Mucosa of descending colon (tissue), 3 donors: ENCODE results near the gene TEX13B. TPM values are rescaled to one million over a fixed set of nuclear protein-coding genes. Genes with fewer than 3 reads are reported as not detected.
A peak's percentile ranks its signal among the peaks of the same experiment; 100 is the strongest.

Experiments
- ATAC-seq: fragments of 200-7000 bp; cut with Tn5 transposase; one replicate; pipeline ENCODE4 v1.9.1; 2020; ENCODE audit warnings: mild to moderate bottlenecking, moderate library complexity
- DNase-seq, 3 donors: peaks; one replicate each; pipeline ENCODE4 v3.0.0-alpha.2; 2020
- H3K36me3 ChIP-seq: fragments of 200-600 bp; one replicate; pipeline ENCODE4 v1.8.0; 2021; ENCODE audit warnings: low read depth, mild to moderate bottlenecking
- H3K4me1 ChIP-seq: fragments of 200-600 bp; one replicate; pipeline ENCODE4 v1.8.0; 2021; ENCODE audit warnings: low read depth, mild to moderate bottlenecking
- H3K4me3 ChIP-seq: fragments of 200-600 bp; one replicate; pipeline ENCODE4 v1.8.0; 2021; ENCODE audit warnings: mild to moderate bottlenecking
- H3K9me3 ChIP-seq: fragments of 200-600 bp; one replicate; pipeline ENCODE4 v1.8.0; 2021; ENCODE audit warnings: mild to moderate bottlenecking
- CTCF ChIP-seq: fragments of 200-600 bp; IDR thresholded peaks from one replicate; pipeline ENCODE4 v1.8.0; 2022; ENCODE audit warnings: antibody characterized with exemption, mild to moderate bottlenecking
- intact Hi-C, 2 donors: fragments of 100-400 bp; cut with DNase I in 1 of 2; cut with micrococcal nuclease in 1 of 2; formaldehyde crosslinking; loops; one replicate each; pipeline versions ENCODE4 v1.11.0 to v1.11.1; 2022; cut with DNase I, micrococcal nuclease
- total RNA-seq, 3 donors: library from RNA; stranded (reverse); fragmentation: NEBNext Ultra II Directional in 2 of 3; extraction: Animal tissue kit (Norgen Biotek cat#: 25700) in 2 of 3; gene quantifications; one replicate each; pipeline versions ENCODE4 v1.2.1 to v1.2.4, GENCODE V29; 2021 to 2023
- donor health status: DM: no; HTN: no; CAD: no; lungs with moderate emphysema.
- donor health status: DM: no; HTN: no; CAD: no.
- donor health status: DM: no; HTN: yes; CAD: no.

TEX13B gene
- total RNA-seq, 3 donors from 2014 or later: not detected

DNA sequence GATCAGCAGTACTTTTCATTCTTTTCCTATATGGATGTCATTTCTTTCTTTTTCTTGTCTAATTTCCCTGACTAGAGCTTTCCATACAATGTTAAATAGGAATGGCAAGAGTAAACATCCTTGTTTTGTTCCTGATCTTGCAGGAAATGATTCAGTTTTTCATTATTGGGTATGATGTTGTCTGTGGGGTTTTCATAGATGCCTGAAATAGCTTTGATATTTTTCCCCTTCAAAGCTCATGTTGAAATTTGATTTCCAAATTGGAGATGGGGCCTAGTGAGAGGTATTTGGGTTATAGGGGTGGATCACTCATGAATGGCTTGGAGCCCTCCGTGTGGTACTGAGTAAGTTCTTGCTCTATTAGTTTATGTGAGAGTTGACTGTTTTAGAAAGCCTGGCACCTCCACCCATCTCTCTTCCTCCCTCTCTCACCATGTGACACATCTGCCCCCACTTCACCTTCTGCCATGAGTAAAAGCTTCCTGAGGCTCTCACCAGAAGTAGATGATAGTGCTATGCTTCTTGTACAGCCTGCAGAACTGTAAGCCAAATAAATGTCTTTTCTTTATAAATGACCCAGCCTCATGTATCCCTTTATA lies 40.4 kb upstream of the TEX13B start:
- no peak for ATAC-seq
- no peak for TF ChIP-seq CTCF

DNA sequence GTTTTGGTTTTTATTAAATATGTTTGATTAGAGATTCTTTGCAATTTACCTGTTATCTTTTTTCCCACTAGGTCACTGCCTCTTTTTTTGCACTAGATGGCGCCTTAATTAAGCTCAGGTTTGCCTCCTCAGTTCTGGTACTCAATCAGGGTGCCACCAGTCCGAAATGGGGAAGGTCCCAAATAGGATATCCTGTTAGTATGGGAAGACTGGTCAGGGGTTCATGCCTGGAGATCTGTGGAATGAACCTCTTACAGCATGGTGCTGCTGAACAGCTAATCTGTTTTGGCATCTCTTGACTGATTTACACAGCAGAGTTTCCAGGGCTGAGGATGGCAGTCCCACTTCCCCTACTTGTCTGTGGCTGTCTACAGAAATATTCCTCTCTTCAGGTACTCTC lies 38.5 kb upstream of the TEX13B start:
- intact Hi-C loops: no loop called here
- ATAC-seq (peak; percentile 66), DNase-seq (no peak)
- Histone ChIP-seq H3K9me3 (no peaks in the 10 kb centered on the region), H3K4me1 (no peaks in the 10 kb centered on the region), H3K36me3 (no peaks in the 10 kb centered on the region), H3K4me3 (no peak overlapping the region)
- no peak for TF ChIP-seq CTCF

More for the DNA sequence above, 40.4 kb upstream of the TEX13B start:
- no peaks in the 10 kb centered on the region for H3K36me3 ChIP-seq
- H3K4me1 ChIP-seq: peaks cover 3% of the 10 kb centered on the region
- no peaks in the 10 kb centered on the region for H3K9me3 ChIP-seq
- intact Hi-C loops: no loop called here
- no peak overlapping the region for H3K4me3 ChIP-seq
- DNase-seq: no peak

- TF ChIP-seq CTCF: no peak
- Histone ChIP-seq H3K4me1 (no peaks in the 10 kb centered on the region), H3K4me3 (no peak overlapping the region), H3K9me3 (no peaks in the 10 kb centered on the region), H3K36me3 (no peaks in the 10 kb centered on the region)
- ATAC-seq: peak; percentile 24
- intact Hi-C loops: no loop called here
- DNase-seq: no peak
Observed at GRCh38 chrX:108019382-108019875, 37.3 kb upstream of the TEX13B start.

DNA sequence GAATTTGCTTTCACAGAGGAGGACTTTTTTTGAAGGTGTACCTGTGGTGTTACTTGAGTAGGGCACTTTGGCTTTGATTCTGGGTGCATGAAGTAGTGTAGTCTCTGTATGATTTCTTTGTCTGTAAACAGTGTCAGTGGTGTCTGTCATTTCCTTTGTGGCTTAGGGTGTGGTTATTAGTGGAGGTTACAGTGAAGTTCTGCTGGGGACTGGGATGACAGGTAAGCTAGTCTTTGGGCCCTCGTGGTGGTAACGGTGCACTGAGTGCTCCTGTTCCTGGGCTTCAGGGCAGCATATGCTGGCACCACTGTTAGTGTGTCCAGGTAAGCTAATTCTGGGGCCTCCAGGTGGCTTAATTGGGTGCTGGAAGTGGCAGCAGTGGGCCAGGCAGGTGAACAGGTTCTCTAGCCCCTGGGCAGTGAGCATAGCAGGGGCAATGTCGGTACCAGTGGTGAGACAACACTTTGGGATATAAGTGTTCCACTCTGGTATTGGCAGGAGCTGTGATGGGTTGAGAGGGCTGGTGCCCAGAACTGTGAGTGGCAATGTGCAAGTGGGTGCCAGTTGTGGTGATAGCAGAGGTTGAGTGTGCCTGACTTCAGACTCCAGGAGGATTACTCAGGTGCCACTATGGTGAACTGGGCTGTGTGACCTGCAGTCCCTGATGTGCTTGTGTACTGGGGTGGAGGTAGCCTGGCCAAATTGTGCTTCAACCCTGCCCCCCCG lies 36.6 kb upstream of the TEX13B start:
- intact Hi-C loops: no loop called here
- TF ChIP-seq CTCF: no peak
- ATAC-seq (peak; percentile 75), DNase-seq (no peak)
- Histone ChIP-seq H3K9me3 (no peaks in the 10 kb centered on the region), H3K4me1 (no peaks in the 10 kb centered on the region), H3K36me3 (no peaks in the 10 kb centered on the region), H3K4me3 (no peak overlapping the region)

DNA sequence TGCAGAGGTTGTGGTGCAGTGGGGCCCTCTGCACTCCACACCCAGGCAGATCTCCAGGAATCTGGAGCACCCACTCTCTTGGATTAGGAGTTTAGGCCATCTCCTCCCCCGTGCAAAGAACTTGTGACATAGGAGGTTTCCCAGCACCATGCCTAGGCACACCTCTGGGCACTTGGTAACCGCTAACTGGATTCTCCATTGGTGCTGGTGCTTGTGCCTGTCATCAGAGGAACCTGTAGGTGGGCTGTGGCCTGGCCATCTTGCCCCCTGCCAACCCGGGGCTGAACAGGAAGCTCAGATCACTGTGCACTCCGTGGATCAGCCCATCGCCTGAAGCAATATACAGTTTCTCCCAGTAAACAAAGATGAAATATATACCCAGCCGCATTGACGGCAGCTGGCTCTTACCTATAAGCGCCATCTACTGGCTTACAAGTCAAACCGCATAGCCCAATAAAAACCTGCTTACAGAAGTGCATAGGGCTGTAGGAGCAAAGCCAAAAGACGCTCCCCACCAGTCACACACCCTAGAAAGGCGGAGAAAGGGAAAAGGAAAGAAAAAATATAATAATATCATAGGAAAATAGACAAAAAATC lies 19.1 kb upstream of the TEX13B start:
- Histone ChIP-seq H3K36me3 (no peaks in the 10 kb centered on the region), H3K9me3 (no peaks in the 10 kb centered on the region), H3K4me3 (no peak overlapping the region), H3K4me1 (no peaks in the 10 kb centered on the region)
- peak; percentile 17 for TF ChIP-seq CTCF
- intact Hi-C loops: no loop called here
- ATAC-seq (peak; percentile 86), DNase-seq (peak in 1 of 3 donors; percentile 21)
